Upper lobe of left lung (tissue), 4 donors: ENCODE measurements around the gene UGGT2.

Source experiments
- EP300 ChIP-seq, 4 donors: sonication (generic); formaldehyde crosslinking; IDR thresholded peaks; one replicate each; pipeline ENCODE4 v1.5.1; 2017; ENCODE audit warnings: antibody characterized with exemption in 4 of 4, control low read depth in 2 of 4
- POLR2A ChIP-seq, 4 donors: fragments of 450-650 bp; IDR thresholded peaks; one replicate each; pipeline ENCODE4 v1.5.1; 2016 to 2017; ENCODE audit warnings: antibody characterized with exemption in 4 of 4, mild to moderate bottlenecking in 2 of 4
- POLR2AphosphoS5 ChIP-seq, 2 donors: sonication (generic); formaldehyde crosslinking; IDR thresholded peaks; one replicate each; pipeline ENCODE4 v1.5.1; 2017; ENCODE audit warnings: antibody characterized with exemption in 2 of 2
- TF ChIP-seq, protein P1 (sequence below), 6 experiments: fragments of 450-650 bp in 4 of 6; fragments of 200-600 bp in 2 of 6; sonication (generic) in 2 of 6; IDR thresholded peaks; one replicate each; pipeline ENCODE4 v1.5.1; 2016 to 2019; ENCODE audit warnings: antibody characterized with exemption in 6 of 6

DNA sequence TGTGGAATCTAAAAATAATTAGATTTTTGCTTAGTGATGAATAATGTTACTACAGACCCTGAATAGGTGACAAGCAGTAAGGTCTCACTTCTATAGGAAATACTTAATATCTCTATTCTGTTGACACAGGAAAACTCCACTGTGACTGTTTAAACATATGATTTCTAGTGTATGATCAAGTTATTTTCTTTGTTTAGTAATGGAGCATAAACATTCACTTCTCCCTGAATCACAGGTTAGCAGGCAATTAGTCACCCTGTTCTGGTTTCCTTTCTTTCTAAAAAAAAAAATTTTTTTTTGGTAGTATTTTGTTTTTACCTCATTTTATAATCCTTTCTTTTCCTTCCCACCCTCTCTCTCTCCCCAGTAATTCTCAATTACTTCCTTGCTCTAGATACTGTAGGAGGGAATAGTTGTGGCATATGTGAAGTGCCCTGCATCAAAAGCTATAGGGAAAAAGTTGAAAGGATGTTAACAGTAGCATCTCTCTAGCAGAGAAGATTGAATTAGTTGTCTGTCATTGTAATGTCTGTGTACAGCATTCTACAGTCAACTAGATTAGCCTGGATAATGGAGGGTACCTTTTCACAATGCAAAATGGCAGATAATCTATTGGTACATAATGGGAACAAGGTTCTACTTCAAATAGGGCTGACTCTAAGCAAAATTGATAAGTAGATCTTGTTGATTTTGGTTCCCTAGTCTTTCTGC, 40.2 kb upstream of the UGGT2 start:
- TF ChIP-seq, protein P1, sequence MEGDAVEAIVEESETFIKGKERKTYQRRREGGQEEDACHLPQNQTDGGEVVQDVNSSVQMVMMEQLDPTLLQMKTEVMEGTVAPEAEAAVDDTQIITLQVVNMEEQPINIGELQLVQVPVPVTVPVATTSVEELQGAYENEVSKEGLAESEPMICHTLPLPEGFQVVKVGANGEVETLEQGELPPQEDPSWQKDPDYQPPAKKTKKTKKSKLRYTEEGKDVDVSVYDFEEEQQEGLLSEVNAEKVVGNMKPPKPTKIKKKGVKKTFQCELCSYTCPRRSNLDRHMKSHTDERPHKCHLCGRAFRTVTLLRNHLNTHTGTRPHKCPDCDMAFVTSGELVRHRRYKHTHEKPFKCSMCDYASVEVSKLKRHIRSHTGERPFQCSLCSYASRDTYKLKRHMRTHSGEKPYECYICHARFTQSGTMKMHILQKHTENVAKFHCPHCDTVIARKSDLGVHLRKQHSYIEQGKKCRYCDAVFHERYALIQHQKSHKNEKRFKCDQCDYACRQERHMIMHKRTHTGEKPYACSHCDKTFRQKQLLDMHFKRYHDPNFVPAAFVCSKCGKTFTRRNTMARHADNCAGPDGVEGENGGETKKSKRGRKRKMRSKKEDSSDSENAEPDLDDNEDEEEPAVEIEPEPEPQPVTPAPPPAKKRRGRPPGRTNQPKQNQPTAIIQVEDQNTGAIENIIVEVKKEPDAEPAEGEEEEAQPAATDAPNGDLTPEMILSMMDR (IDR thresholded peaks at IDR 0.05), result no peak
- no peak for TF ChIP-seq POLR2A (IDR thresholded peaks at IDR 0.05)
- TF ChIP-seq POLR2AphosphoS5 (IDR thresholded peaks at IDR 0.05), result no peak
- TF ChIP-seq EP300 (IDR thresholded peaks at IDR 0.05), result no peak
